ENCODE data around the gene UBL4B. TPM values are rescaled to one million over a fixed set of nuclear protein-coding genes. Genes with fewer than 3 reads are reported as not detected.
"Not testable (repeated sequence)": the region's sequence is repeated elsewhere in the genome, so short reads cannot be mapped to it uniquely, and the experiment has no call there.

UBL4B gene
- total RNA-seq, 1 donor from 2014 or later: not detected

DNA sequence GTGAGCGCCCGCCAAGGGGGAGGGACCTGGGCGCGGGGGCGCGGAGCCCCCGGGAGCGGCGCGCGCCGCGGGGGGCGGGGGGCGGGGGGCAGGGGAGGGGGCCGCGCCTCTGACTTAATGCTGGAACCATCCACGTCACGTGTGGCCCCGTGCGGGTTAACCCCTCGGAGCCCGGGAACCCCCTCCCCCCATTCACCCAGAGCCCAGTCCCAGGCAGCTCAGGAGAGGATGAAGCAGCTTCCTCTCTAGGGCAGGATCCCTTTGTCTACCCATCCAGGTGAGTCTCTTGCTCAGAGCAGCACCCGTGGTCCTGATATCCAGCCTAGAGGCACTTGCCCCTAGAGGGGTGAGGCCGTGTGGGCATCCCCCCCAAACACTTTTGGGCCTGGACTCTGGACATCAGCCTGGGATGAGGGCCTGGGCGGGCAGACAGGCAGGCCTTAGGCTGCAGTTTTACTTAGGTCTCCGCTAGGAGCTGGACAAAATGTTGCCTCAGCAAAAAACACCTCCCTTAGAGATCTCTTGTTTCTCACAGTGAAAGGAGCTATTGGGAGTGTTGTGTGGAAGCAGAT, 41.5 kb upstream of the UBL4B start, which contains the start of gene ALX3:
Gene ALX3, minus strand, starts transcription at position 2 of the 572 bp plus-strand sequence. CDS start 60 bp downstream, outside the sequence.
- TF ChIP-seq, protein P1, sequence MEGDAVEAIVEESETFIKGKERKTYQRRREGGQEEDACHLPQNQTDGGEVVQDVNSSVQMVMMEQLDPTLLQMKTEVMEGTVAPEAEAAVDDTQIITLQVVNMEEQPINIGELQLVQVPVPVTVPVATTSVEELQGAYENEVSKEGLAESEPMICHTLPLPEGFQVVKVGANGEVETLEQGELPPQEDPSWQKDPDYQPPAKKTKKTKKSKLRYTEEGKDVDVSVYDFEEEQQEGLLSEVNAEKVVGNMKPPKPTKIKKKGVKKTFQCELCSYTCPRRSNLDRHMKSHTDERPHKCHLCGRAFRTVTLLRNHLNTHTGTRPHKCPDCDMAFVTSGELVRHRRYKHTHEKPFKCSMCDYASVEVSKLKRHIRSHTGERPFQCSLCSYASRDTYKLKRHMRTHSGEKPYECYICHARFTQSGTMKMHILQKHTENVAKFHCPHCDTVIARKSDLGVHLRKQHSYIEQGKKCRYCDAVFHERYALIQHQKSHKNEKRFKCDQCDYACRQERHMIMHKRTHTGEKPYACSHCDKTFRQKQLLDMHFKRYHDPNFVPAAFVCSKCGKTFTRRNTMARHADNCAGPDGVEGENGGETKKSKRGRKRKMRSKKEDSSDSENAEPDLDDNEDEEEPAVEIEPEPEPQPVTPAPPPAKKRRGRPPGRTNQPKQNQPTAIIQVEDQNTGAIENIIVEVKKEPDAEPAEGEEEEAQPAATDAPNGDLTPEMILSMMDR (IDR thresholded peaks at IDR 0.05; ENCODE audit: insufficient read depth, low read length, poor library complexity, severe bottlenecking): no peak
- H3K36me3 ChIP-seq (ENCODE audit: control insufficient read depth, insufficient read depth, low read length): no peaks in the 10 kb centered on the region
- no peak within 1 kb of the TSS for H3K4me3 ChIP-seq (ENCODE audit: low read depth, low read length)
- no peak for DNase-seq (ENCODE audit: low read depth)
- H3K27me3 ChIP-seq (ENCODE audit: control insufficient read depth, insufficient read depth, low read length): peaks cover 71% of the 10 kb centered on the region

DNA sequence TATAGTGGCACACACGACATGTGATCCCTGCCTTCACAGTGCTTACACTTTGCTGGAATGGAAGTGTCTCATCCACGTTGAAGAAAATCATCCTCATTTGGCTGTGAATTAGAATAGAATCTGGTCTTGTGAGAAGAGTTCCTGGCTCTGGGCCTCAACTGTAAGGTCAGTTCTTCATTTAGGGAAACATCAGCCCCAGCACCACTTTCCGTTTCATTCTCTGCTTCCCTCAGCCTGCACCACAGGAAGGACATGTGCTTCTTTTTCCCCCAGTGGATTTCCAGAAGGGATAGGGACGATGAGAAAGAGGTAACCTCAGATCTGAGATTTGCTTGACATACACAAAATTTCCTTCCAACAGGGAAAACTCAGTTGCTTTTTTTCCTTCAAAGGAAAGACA, 38.1 kb upstream of the UBL4B start:
- Histone ChIP-seq H3K36me3 (ENCODE audit: control insufficient read depth, insufficient read depth, low read length) (no peaks in the 10 kb centered on the region), H3K27me3 (ENCODE audit: control insufficient read depth, insufficient read depth, low read length) (peaks cover 44% of the 10 kb centered on the region)
- TF ChIP-seq, protein P1 (IDR thresholded peaks at IDR 0.05; ENCODE audit: insufficient read depth, low read length, poor library complexity, severe bottlenecking): no peak

DNA sequence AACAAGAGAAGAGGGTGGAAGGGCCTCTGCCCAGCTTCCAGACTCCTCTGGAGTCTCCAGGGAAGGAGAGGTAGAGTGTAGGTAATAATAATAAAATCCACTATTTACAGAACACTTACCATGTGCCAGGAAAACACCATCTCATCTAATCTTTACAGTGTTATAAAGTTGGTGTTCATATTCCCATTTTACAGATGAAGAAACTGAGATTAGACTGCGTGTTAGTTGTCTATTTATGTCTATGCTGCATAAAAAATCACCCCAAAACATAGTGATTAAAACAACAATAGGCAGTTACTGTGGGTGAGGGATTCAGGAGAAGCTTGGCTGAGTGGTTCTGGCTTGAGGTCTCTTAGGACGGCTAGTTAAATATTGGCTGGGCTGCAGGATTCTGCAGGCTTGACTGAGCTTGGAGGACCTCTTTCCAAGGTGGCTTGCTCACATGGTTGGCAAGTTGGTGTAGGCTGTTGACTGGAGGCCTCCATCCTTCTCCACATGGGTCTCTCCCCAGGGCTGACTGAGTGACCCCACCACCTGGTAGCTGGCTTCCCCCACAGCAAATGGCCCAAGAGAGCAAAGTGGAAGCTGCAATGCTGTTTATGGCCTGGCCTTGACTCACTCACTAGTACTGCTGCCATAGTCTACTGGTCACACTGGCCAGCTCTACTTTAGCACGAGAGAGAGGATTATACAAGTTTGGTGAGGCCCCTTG, 35.3 kb upstream of the UBL4B start:
- Histone ChIP-seq H3K36me3 (ENCODE audit: control insufficient read depth, insufficient read depth, low read length) (no peaks in the 10 kb centered on the region), H3K4me3 (ENCODE audit: low read depth, low read length) (no peak overlapping the region), H3K27me3 (ENCODE audit: control insufficient read depth, insufficient read depth, low read length) (peaks cover 19% of the 10 kb centered on the region)
- TF ChIP-seq, protein P1 (IDR thresholded peaks at IDR 0.05; ENCODE audit: insufficient read depth, low read length, poor library complexity, severe bottlenecking): no peak
- DNase-seq (ENCODE audit: low read depth): no peak

More for the DNA sequence above, 38.1 kb upstream of the UBL4B start:
- no peak overlapping the region for H3K4me3 ChIP-seq (ENCODE audit: low read depth, low read length)
- no peak for DNase-seq (ENCODE audit: low read depth)

DNA sequence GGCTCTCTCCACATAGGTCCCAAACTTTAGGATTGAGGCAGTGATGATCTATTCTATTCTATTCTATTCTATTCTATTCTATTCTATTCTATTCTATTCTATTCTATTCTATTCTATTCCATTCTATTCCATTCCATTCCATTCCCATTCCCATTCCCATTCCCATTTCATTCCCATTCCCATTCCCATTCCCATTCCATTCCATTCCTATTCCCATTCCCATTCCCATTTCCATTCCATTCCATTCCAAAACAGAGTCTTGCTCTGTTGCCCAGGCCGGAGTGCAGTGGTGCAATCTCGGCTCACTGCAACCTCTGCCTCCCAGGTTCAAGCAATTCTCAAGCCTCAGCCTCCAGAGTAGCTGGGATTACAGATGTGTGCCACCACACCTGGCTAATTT, 32.2 kb upstream of the UBL4B start:
- H3K4me3 ChIP-seq (ENCODE audit: low read depth, low read length); DNase-seq (ENCODE audit: low read depth); H3K36me3 ChIP-seq (ENCODE audit: control insufficient read depth, insufficient read depth, low read length): not testable (repeated sequence)
- H3K27me3 ChIP-seq (ENCODE audit: control insufficient read depth, insufficient read depth, low read length): peaks cover 38% of the 10 kb centered on the region

DNA sequence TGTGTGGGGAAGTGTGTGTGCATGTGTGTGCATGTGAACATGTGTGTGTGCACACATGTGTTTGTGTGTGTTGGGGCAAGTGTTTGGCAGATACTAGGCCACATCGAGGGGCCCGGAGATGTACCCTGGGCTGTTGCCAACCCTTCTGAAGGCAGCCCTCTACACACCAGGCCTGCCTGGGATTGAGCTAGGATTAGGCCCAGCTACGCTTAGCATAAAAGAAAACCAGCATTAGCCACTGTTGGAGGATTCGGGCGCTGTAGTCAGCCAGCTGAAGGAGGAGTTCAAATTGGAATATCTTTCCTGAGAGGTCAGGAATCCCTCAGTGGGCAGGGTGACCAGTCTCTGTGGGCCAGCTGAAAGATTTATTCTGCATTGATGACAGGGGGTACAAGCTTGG, 31.2 kb upstream of the UBL4B start:
- TF ChIP-seq, protein P1 (IDR thresholded peaks at IDR 0.05; ENCODE audit: insufficient read depth, low read length, poor library complexity, severe bottlenecking): no peak
- peaks cover 44% of the 10 kb centered on the region for H3K27me3 ChIP-seq (ENCODE audit: control insufficient read depth, insufficient read depth, low read length)
- DNase-seq (ENCODE audit: low read depth): no peak
- H3K36me3 ChIP-seq (ENCODE audit: control insufficient read depth, insufficient read depth, low read length): no peaks in the 10 kb centered on the region
- no peak overlapping the region for H3K4me3 ChIP-seq (ENCODE audit: low read depth, low read length)

DNA sequence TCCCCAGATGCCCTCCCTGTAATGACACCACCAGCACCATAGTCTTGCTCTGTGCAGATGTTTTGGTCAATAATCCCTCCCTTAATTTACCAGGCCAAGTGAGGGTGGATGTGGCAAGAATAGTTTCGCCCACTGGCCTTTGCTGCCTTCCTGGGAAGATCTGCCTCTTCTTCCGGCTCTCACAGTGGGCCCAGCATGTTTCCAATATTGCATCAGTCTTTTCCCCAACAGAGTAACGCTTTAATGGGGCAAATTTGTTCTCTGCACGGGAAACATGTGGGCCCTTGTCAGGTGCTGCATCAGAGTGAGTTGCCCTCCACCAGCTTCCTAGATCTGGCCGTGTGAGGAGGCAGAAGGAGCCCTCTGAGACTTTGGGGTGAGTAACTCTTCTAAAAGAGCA, 29.8 kb upstream of the UBL4B start:
- TF ChIP-seq, protein P1 (IDR thresholded peaks at IDR 0.05; ENCODE audit: insufficient read depth, low read length, poor library complexity, severe bottlenecking): no peak
- Histone ChIP-seq H3K36me3 (ENCODE audit: control insufficient read depth, insufficient read depth, low read length) (no peaks in the 10 kb centered on the region), H3K4me3 (ENCODE audit: low read depth, low read length) (no peak overlapping the region), H3K27me3 (ENCODE audit: control insufficient read depth, insufficient read depth, low read length) (peaks cover 51% of the 10 kb centered on the region)
- DNase-seq (ENCODE audit: low read depth): no peak

Data from kidney epithelial cell (primary cell).